Upper lobe of left lung (tissue), 4 donors: ENCODE measurements around the gene TBC1D19.

Source experiments
- EP300 ChIP-seq, 4 donors: sonication (generic); formaldehyde crosslinking; IDR thresholded peaks; one replicate each; pipeline ENCODE4 v1.5.1; 2017; ENCODE audit warnings: antibody characterized with exemption in 4 of 4, control low read depth in 2 of 4
- POLR2A ChIP-seq, 4 donors: fragments of 450-650 bp; IDR thresholded peaks; one replicate each; pipeline ENCODE4 v1.5.1; 2016 to 2017; ENCODE audit warnings: antibody characterized with exemption in 4 of 4, mild to moderate bottlenecking in 2 of 4

- TF ChIP-seq POLR2A (IDR thresholded peaks at IDR 0.05): no peak
- TF ChIP-seq EP300 (IDR thresholded peaks at IDR 0.05): no peak
Measured at GRCh38 chr4:26804451-26804850, 220.6 kb downstream of the TBC1D19 start.
